GM19023 (cell line): Measurements from ENCODE around the gene PIK3C2G.
"Not testable (repeated sequence)": the region's sequence is repeated elsewhere in the genome, so short reads cannot be mapped to it uniquely, and the experiment has no call there.

Experiments
- ATAC-seq: cut with Tn5 transposase; IDR thresholded peaks from one replicate; pipeline ENCODE4 v1.9.1; 2021; ENCODE audit warnings: mild to moderate bottlenecking, moderate library complexity; ENCODE audit not compliant: unreplicated experiment

The PIK3C2G gene

DNA sequence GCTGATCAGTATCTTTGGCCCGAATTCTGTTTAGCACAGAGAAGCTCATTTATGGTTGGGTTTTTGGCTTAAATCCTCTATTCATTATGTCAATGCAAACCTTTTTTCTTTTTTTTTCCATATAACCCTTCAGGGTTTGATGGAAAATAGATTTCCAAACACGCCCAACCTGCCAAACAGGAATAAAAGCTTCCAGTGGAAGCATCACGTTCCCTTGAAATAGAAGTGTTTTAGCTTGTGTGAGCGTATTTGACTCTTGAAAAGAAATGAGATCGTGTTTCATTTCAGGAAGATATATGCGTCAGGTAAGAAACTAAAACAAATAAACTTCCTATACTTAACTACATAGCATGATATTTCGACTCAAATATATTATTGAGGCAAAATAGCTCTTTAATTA lies at the start of gene PIK3C2G:
TSS of gene PIK3C2G (plus strand) at position 246 of the 400 bp plus-strand sequence. CDS start 20,564 bp downstream, outside the sequence.
- ATAC-seq = no peak

- ATAC-seq = no peak
These were observed 43.4 kb upstream of the PIK3C2G start for GRCh38 chr12:18217966-18218365.

DNA sequence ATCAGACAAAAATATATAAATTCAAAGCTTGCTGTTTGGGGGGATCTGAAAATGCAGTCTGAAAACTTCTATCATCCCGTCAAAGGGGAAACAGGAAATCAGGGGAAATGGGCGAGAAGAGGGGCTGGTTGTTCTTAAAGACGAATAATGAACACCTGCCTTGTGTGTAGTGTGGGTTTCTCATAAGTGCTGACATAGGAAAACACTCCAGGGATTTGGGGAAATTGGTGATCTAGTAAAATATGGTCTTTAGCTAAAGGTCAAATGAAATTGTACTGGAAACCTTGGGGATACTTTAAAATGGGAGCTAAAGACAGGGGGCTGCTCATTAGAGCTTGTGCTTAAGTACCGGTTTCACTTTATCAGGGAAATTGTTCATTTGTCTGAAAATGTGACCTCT lies 39.6 kb upstream of the PIK3C2G start:
- no peak for ATAC-seq

- no peak for ATAC-seq
These were observed 38.6 kb upstream of the PIK3C2G start for GRCh38 chr12:18222699-18223098.

DNA sequence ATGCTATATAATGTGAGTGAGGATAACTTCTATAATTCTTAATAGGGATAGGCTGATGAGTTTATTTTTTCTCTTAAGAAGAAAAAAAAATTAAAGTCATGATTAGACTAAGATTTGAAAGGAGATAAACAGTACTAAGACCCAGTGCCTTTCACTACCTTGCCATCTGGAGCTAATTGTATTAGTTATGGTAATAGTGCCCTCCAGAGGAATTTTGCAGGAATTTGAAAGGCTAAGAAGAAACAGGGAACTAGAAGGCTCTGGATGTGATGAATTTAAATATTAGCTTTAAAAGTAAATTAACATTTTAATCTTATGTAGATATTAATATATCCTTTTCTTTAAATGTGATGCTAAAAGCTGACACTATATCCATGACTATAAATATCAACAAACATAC lies 36.6 kb upstream of the PIK3C2G start:
- peak; percentile 50 for ATAC-seq

- ATAC-seq = no peak
These were observed 21.8 kb upstream of the PIK3C2G start for GRCh38 chr12:18239526-18239925.

DNA sequence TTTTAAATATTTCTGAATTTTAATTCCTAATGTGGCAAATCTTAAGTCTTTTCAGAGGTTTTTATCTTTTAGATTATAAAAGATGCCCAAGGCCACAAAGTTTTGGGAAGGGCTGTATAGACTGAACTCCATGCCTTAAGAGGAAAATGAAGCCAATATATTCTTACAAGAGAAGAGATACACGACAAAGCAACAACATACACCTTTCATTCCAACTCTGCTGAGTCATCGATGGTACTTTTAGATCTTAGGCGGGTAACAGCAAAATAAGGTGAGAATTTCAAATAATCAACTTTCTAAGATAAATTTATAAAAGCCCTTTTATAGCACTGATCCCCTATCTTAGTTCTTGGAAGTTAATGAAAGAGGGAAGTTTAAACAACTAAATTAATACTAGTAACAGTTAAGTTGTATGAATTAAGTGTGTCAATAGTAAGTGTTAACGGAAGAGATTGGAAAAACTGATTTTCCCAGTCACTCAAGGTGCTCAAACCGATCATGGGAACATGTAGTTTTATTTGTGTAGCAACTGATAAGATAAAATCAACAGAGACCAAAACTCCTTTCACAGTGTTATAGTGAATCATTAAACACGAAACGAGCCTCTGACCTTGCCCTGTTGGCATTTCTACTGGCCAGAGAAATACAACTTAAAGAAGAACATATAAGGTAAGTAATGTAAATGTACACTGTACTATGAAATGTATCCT lies 18.8 kb upstream of the PIK3C2G start:
- ATAC-seq = no peak

- no peak for ATAC-seq
These were observed 18.1 kb upstream of the PIK3C2G start for GRCh38 chr12:18243238-18243637.

GRCh38 chr12:18246066-18246465 lies 15.3 kb upstream of the PIK3C2G start:
- no peak for ATAC-seq

DNA sequence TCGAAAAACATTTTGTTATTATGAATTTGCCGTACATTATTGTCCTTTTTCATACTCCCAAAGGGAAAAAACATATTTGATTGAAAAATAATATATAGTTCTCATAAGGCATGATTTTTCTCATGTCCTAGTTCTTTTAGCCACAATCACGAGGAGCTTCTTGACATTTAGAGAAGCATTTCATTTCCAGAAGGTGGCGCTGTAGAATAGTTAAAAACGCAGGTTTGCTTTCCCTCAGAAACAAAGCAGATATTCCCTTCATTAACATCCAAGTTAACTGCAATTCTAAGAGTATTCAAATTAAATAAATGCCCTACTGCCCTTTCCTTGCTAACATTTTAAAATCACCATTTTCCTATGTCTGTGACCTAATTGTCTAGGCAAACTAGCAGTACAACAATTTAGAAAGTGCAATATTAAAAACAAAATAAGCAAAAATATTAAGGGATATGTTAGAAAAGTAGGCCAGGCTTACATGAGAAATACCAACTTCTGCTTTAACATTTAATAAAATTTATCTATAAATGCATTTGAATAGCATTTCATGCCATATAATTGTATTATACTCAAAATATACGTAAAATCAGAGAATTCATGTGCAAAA lies 10.9 kb upstream of the PIK3C2G start:
- ATAC-seq = no peak

GRCh38 chr12:18254081-18254480 lies 7.2 kb upstream of the PIK3C2G start:
- no peak for ATAC-seq

DNA sequence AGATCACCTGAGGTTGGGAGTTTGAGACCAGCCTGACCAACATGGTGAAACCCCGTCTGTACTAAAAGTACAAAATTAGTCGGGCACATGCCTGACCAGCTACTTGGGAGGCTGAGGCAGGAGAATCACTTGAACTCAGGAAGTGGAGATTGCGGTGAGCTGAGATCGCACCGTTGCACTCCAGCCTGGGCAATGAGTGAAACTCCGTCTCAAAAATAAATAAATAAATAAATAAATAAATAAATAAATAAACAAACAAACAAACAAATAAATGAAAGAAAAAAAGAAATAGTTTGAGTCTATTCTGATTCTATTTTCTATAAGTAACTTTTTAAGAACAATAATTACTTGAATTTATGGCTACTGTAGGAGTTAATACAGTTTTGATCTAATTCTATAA lies 6.3 kb upstream of the PIK3C2G start:
- ATAC-seq = not testable (repeated sequence)

DNA sequence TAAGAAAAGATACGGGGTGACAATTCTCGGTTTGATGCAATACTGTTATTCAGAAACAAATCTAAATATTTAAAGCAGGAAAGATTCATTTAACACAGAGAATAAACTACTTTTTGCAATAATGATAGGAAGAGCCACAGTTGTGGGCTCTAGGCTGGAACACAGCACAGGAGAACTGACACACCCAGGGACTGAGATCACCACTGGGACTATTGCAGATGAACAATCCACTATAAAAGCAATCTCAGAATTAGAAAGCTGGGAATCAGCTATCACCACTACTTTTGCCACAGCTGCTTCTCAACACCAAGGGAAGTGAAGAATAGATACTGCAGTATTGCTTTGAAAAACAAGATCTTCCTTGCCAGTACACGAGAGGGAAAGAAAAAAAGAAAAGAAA lies 4.1 kb upstream of the PIK3C2G start:
- ATAC-seq = no peak

- ATAC-seq = no peak
These were observed 2.4 kb upstream of the PIK3C2G start for GRCh38 chr12:18258929-18259328.

DNA sequence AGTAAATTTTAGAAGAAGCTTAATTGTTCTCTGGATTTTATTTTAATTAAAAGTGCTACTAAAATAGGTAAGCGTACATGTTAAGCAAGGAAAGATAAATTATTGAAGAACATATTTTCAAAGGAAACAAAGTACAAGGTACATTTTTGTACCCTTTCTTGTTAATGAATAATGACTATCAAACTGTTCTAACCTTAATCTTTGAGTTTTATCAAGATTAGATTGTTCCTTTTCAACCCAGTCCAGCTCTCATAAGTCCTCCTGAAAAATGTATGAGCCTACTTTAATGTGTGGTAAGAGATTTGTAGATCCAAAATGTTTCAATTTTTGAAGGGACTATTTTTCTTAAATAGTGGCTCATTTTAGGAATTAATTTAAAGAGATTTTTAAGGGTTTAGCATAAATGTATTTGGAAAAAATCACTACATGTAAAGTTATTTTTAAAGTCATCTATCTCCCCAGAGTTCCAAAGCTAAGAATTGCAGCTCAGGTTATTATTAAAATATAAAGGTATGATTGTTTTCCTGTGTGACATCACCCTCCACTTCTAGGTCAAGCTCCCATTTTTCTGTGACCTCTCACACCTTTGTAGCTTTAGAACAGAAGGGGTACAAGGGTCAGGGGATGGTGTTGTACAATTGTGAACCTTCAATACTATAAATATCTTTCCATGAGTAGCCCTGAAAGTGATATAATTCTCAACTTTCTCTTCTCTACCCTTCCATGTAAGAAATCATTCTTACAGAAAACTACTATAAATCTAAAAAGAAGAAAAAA lies 1.2 kb upstream of the PIK3C2G start:
- ATAC-seq = no peak

DNA sequence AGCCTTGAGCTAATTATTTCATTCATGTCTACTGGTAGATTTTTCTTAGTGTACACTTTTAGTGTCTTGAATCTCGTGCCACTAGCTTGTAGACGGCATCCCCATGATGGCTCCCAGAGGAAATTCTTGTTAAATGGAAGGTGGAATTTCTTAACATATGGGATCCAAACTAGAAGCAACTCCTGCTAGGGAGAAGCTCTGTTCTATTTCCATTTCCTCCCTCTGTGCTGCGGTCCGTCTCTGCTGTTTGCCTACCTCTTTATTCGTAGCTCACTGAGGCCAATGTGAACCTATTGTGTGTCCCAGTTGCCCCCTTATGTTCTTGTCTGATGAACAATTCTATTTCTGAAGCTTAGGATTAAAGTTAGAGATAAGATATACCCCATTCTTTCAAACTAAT lies 588 bp downstream of the PIK3C2G start:
- ATAC-seq = no peak

GRCh38 chr12:18262514-18262913 lies 1.2 kb downstream of the PIK3C2G start:
- no peak for ATAC-seq

DNA sequence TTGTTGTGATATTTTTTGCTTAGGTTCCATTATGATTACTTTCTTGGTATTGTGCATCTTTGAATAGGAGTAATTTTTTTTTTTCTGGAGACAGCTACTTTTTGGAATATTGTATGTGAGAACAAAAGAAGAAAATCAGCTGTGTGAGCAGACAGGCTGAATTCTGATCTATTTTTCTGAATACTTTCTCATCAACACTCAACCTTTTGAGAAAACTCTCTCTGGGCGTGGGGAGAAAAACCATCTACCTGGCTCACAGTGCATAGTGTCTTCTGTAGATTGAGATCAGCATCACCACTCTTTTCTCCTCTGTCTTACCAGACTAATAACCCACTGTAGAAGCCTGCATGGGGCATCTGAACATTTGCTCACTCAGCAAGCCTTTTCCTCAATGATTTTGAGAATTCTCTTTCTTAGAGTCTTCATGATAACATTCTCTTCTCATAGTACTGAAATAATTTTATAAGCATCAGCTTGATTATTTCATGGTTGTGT lies 3.3 kb downstream of the PIK3C2G start:
- ATAC-seq = no peak

DNA sequence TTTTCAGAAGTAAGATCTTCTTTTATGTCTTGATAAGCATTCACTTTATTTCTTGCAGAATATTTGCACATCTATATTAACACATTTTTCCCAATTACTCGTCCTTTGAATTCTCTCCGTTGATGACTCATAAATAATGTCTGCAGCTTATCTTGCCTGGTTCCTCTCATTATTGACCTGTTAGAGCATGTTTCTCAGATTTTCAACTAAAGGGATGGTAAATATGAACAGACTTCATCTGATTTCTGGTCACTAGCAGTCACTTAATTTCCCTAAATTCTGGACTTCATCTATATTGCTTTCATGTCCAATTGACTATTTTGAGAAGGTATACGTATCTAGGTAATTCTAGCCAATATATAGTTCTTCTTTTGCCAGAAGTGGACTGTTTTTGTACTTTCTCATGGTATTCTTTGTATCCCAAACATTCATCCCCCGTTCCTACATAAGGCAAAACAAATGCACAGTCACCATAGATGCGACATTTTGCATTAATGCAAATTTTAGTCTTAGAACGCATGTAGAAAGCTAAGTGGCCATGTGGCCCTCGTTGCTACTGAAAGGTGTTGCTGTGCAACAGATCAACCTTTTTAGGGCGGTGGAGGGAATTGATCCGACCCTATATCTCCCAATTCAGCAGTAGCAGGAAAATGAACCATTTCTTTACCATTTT lies 6.2 kb downstream of the PIK3C2G start:
- no peak for ATAC-seq

- no peak for ATAC-seq
These were observed 9.7 kb downstream of the PIK3C2G start for GRCh38 chr12:18270958-18271460.

GRCh38 chr12:18275981-18276380 lies 14.7 kb downstream of the PIK3C2G start:
- no peak for ATAC-seq
